ENCODE data around the gene TESK2. TPM values are rescaled to one million over a fixed set of nuclear protein-coding genes. Genes with fewer than 3 reads are reported as not detected.

Gene TESK2
- total and polyA plus RNA-seq, 2 experiments from 2014 or later = 1.1 to 1.5 TPM

DNA sequence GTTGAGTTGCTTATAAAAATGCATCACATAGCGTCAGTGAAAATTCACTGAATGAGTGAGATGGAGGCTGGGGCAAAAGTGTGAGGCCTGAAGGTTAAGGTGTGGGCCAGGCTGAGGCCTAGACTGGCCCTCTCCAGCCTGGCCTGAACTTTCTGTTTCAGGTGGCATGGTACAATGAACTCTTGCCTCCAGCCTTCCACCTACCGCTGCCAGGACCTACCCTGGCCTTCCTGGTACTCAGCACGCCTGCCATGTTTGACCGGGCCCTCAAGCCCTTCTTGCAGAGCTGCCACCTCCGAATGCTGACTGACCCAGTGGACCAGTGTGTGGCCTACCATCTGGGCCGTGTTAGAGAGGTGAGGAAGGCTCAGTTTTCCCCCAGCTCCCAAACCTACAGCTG, 16.2 kb upstream of the TESK2 start:
- in situ Hi-C loops (cut with MboI) = no loop called here
- Histone ChIP-seq H3K4me3 (no peak overlapping the region), H3F3A (ENCODE audit: insufficient read depth) (peaks cover 46% of the 10 kb centered on the region), H3K79me2 (ENCODE audit: insufficient read depth) (no peaks in the 10 kb centered on the region), H3K9me2 (ENCODE audit: insufficient read depth) (no peaks in the 10 kb centered on the region), H3K9ac (no peak overlapping the region), H3K4me1 (ENCODE audit: insufficient read depth) (no peaks in the 10 kb centered on the region), H3K27ac (no peak overlapping the region), H4K20me1 (ENCODE audit: insufficient read depth) (no peaks in the 10 kb centered on the region), H3K4me2 (ENCODE audit: unreplicated experiment) (no peak overlapping the region), H3K36me3 (ENCODE audit: low read depth) (peaks cover 24% of the 10 kb centered on the region), H3K27me3 (replicated peaks; ENCODE audit: insufficient read depth) (no peaks in the 10 kb centered on the region), H3K9me3 (ENCODE audit: low read depth) (no peaks in the 10 kb centered on the region), H2AFZ (no peak overlapping the region)
- 88 to 93% methylated on average over 6 of the region's 6 CpGs for WGBS, 2 experiments (ENCODE audit: low coverage in 1 of 2, low lambda C conversion rate in 2 of 2, missing lambda C conversion rate in 2 of 2)
- no peak for TF ChIP-seq EZH2 (IDR thresholded peaks at IDR 0.05; ENCODE audit: insufficient read depth, poor library complexity, severe bottlenecking)
- TF ChIP-seq EZH2phosphoT487 (IDR thresholded peaks at IDR 0.05; ENCODE audit: insufficient read depth, low read depth) = no peak
- no peak for DNase-seq

DNA sequence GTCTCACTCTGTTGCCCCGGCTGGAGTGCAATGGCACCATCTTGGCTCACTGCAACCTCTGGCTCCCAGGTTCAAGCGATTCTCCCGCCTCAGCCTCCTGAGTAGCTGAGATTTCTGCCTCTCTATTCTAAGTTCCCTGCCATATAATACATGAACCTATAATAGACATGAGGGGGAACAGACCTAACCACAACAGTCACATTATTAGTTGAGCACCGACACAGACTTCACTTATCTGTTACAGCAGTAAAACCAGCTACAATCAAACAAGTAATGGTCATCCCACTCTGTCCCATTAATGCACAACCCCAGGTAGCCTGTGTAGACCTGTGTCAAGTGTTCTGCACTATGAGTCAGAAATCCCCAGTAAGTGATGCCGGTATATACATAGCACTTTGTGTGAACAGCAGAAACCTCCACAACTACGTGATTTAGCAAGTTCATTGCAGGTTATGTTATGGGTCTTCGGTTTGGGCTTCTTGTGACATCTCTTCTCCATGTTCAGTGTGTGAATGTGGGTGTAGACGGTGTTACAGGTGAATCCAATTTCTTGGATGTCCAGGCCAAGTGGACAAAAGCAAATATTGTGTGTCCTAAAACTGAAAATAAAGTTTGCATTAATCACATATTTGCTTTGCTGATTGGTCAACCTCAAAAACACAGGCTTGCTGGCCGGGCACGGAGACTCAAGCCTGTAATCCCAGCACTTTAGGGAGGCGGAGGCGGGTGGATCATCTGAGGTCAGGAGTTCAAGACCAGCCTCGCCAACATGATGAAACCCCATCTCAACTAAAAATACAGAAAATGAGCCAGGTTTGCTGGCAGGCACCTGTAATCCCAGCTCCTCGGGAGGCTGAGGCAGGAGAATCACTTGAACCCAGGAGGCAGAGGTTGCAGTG, 12.7 kb upstream of the TESK2 start:
- in situ Hi-C loops (cut with MboI) = no loop called here

DNA sequence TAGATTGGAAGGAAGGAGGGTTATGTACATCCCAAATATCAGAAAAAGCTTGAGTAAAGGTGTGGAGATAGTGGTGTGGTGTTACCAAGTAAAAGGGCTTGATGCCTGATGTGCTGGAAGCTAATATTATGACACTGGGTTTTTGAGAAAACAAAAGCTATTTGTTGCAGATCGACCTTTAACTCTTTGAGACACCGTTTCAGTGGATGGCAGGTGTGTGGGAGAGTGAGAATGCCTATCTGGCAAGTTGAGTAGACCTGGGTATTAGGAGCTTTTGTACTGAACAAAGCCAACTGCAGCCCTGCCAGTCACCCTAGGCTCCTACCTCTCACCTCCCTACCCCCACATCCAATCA, 10.5 kb upstream of the TESK2 start:
- no peak for TF ChIP-seq EZH2phosphoT487 (IDR thresholded peaks at IDR 0.05; ENCODE audit: insufficient read depth, low read depth)
- no peak for TF ChIP-seq EZH2 (IDR thresholded peaks at IDR 0.05; ENCODE audit: insufficient read depth, poor library complexity, severe bottlenecking)

More for the DNA sequence above, 12.7 kb upstream of the TESK2 start:
- no peak for DNase-seq
- Histone ChIP-seq H3F3A (ENCODE audit: insufficient read depth) (peaks cover 16% of the 10 kb centered on the region; the same call in 1 of the 2 replicates), H3K36me3 (ENCODE audit: low read depth) (no peaks in the 10 kb centered on the region), H3K27me3 (replicated peaks; ENCODE audit: insufficient read depth) (no peaks in the 10 kb centered on the region), H3K9me3 (ENCODE audit: low read depth) (no peaks in the 10 kb centered on the region), H3K9me2 (ENCODE audit: insufficient read depth) (no peaks in the 10 kb centered on the region), H3K27ac (no peak overlapping the region), H3K4me1 (ENCODE audit: insufficient read depth) (peaks cover 10% of the 10 kb centered on the region), H3K9ac (no peak overlapping the region), H3K4me2 (ENCODE audit: unreplicated experiment) (no peak overlapping the region), H3K4me3 (no peak overlapping the region), H3K79me2 (ENCODE audit: insufficient read depth) (no peaks in the 10 kb centered on the region), H4K20me1 (ENCODE audit: insufficient read depth) (no peaks in the 10 kb centered on the region), H2AFZ (no peak overlapping the region)
- no peak for TF ChIP-seq EZH2phosphoT487 (IDR thresholded peaks at IDR 0.05; ENCODE audit: insufficient read depth, low read depth)
- no peak for TF ChIP-seq EZH2 (IDR thresholded peaks at IDR 0.05; ENCODE audit: insufficient read depth, poor library complexity, severe bottlenecking)
- WGBS, 2 experiments (ENCODE audit: low coverage in 1 of 2, low lambda C conversion rate in 2 of 2, missing lambda C conversion rate in 2 of 2) = 84 to 86% methylated on average over 14 of the region's 14 CpGs

DNA sequence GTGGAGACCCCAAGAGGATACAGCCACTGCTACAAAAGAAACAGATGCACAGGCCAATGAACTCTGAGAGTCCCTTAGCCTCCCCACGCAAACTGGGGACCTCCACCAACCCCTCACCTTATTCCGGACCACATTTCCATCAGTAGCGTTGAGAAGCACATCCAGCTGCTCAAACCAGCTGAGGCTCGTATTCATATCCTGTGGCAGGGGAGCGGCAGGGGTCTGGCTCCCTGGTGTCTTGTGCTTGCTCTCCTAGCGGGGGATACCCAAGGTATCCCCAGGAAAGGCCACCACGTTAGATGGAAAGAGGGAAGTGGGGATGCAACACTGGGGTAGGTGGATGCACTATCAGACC, 8.4 kb upstream of the TESK2 start:
- in situ Hi-C loops (cut with MboI) = loop anchor here (10.0 kb wide), 1 partner anchor 485 kb away; the partner anchor contains the start of genes HECTD3 and UROD
- Histone ChIP-seq H3K27me3 (replicated peaks; ENCODE audit: insufficient read depth) (no peaks in the 10 kb centered on the region), H4K20me1 (ENCODE audit: insufficient read depth) (no peaks in the 10 kb centered on the region), H3F3A (ENCODE audit: insufficient read depth) (no peaks in the 10 kb centered on the region), H3K36me3 (ENCODE audit: low read depth) (no peaks in the 10 kb centered on the region), H3K9ac (peak overlapping the region; percentile 77), H2AFZ (peak overlapping the region; percentile 98), H3K4me3 (peak overlapping the region; percentile 83), H3K9me2 (ENCODE audit: insufficient read depth) (no peaks in the 10 kb centered on the region), H3K27ac (no peak overlapping the region), H3K4me2 (ENCODE audit: unreplicated experiment) (peak overlapping the region; percentile 79), H3K9me3 (ENCODE audit: low read depth) (no peaks in the 10 kb centered on the region), H3K4me1 (ENCODE audit: insufficient read depth) (peaks cover 10% of the 10 kb centered on the region), H3K79me2 (ENCODE audit: insufficient read depth) (no peaks in the 10 kb centered on the region)
- no peak for TF ChIP-seq EZH2 (IDR thresholded peaks at IDR 0.05; ENCODE audit: insufficient read depth, poor library complexity, severe bottlenecking)
- no peak for TF ChIP-seq EZH2phosphoT487 (IDR thresholded peaks at IDR 0.05; ENCODE audit: insufficient read depth, low read depth)
- no peak for DNase-seq
- 3% methylated on average over 7 of the region's 7 CpGs for WGBS, 2 experiments (ENCODE audit: low coverage in 1 of 2, low lambda C conversion rate in 2 of 2, missing lambda C conversion rate in 2 of 2)

More for the DNA sequence above, 10.5 kb upstream of the TESK2 start:
- no peak for DNase-seq
- Histone ChIP-seq H3K9me2 (ENCODE audit: insufficient read depth) (no peaks in the 10 kb centered on the region), H3K4me2 (ENCODE audit: unreplicated experiment) (no peak overlapping the region), H3K79me2 (ENCODE audit: insufficient read depth) (no peaks in the 10 kb centered on the region), H3K9me3 (ENCODE audit: low read depth) (no peaks in the 10 kb centered on the region), H3F3A (ENCODE audit: insufficient read depth) (no peaks in the 10 kb centered on the region), H3K4me1 (ENCODE audit: insufficient read depth) (peaks cover 10% of the 10 kb centered on the region), H3K27ac (no peak overlapping the region), H2AFZ (0 out of 2 replicates have a peak overlapping the region, but pooled peaks have one; percentile 98), H3K27me3 (replicated peaks; ENCODE audit: insufficient read depth) (no peaks in the 10 kb centered on the region), H4K20me1 (ENCODE audit: insufficient read depth) (no peaks in the 10 kb centered on the region), H3K9ac (no peak overlapping the region), H3K4me3 (peak overlapping the region; percentile 83; the same call in 1 of the 2 replicates), H3K36me3 (ENCODE audit: low read depth) (no peaks in the 10 kb centered on the region)
- in situ Hi-C loops (cut with MboI) = no loop called here
- 69 to 81% methylated on average over 2 of the region's 2 CpGs for WGBS, 2 experiments (ENCODE audit: low coverage in 1 of 2, low lambda C conversion rate in 2 of 2, missing lambda C conversion rate in 2 of 2)

All from GM23248 (cell line).